GM12891 (cell line): ENCODE data around the gene DMXL1.

Experiments
- POLR2A ChIP-seq: IDR thresholded peaks from 2 replicates; pipeline ENCODE4 v1.6.1; 2011; ENCODE audit warnings: low read depth, low read length, control low read depth
- POLR2AphosphoS5 ChIP-seq: IDR thresholded peaks from 2 replicates; pipeline ENCODE4 v1.6.1; 2011; ENCODE audit warnings: low read depth, low read length, control low read depth
- SPI1 ChIP-seq: IDR thresholded peaks from 2 replicates; pipeline ENCODE4 v1.6.1; 2011; ENCODE audit warnings: low read depth, low read length, control low read depth
- TAF1 ChIP-seq: IDR thresholded peaks from 2 replicates; pipeline ENCODE4 v1.6.1; 2011; ENCODE audit warnings: low read depth, low read length, control low read depth

DNA sequence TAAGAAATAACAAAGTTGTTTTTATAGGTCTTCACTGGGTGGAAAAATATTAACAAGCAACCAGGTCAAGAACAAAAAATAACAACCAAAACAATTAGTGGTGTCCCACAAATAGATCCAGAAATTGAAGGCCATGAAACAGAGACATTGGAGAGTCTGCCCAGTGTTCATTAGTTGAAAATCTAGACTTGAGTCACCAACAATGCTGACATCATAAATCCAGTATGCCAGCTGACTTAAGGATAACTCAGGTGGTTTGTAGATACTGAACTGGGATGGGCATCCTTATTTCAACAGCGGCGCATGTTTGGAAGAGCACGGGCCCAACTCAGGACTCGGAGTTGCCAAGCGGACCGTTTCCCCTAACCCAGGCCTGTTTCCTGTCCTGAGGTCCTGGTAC is 204.3 kb downstream of the DMXL1 start:
- no peak for TF ChIP-seq POLR2AphosphoS5
- no peak for TF ChIP-seq POLR2A
- TF ChIP-seq TAF1: no peak
- TF ChIP-seq SPI1: no peak
